GM23338 (cell line): ENCODE measurements around the gene PERCC1. TPM values are rescaled to one million over a fixed set of nuclear protein-coding genes. Genes with fewer than 3 reads are reported as not detected.

Experiments used
- ATAC-seq: fragments of 200-7000 bp; cut with Tn5 transposase; 3 replicates; pipeline ENCODE4 v1.9.1; 2020
- DNase-seq: peaks from one replicate; pipeline ENCODE4 v3.0.0-alpha.2; 2015; ENCODE audit warnings: low spot score
- H2AFZ ChIP-seq: fragments of 200-600 bp; sonication (generic); 2 replicates; pipeline ENCODE4 v1.8.0; 2016; ENCODE audit warnings: antibody characterized with exemption, mild to moderate bottlenecking, moderate library complexity
- H3F3A ChIP-seq: fragments of 200-600 bp; sonication (generic); replicated peaks from 2 replicates; pipeline ENCODE4 v1.8.0; 2017; ENCODE audit warnings: antibody characterized with exemption, mixed run types, low read depth
- H3K27ac ChIP-seq: fragments of 200-600 bp; sonication (generic); 2 replicates; pipeline ENCODE4 v1.6.1; 2016; ENCODE audit warnings: low read depth
- H3K27me3 ChIP-seq: fragments of 200-600 bp; sonication (generic); 2 replicates; pipeline ENCODE4 v1.8.0; 2016; ENCODE audit warnings: mild to moderate bottlenecking, mixed run types, moderate library complexity; ENCODE audit not compliant: insufficient read depth
- H3K36me3 ChIP-seq: fragments of 200-600 bp; sonication (generic); 2 replicates; pipeline ENCODE4 v1.8.0; 2016; ENCODE audit warnings: mild to moderate bottlenecking; ENCODE audit not compliant: insufficient read depth
- H3K4me1 ChIP-seq: fragments of 200-600 bp; sonication (generic); 2 replicates; pipeline ENCODE4 v1.8.0; 2016; ENCODE audit warnings: mild to moderate bottlenecking, moderate library complexity; ENCODE audit not compliant: insufficient read depth
- H3K4me2 ChIP-seq: fragments of 200-600 bp; sonication (generic); 2 replicates; pipeline ENCODE4 v1.7.1; 2017; ENCODE audit warnings: mixed run types
- H3K4me3 ChIP-seq: fragments of 200-600 bp; sonication (generic); 2 replicates; pipeline ENCODE4 v1.6.1; 2016; ENCODE audit warnings: mixed run types
- H3K79me2 ChIP-seq: fragments of 200-600 bp; sonication (generic); replicated peaks from 2 replicates; pipeline ENCODE4 v1.8.0; 2017; ENCODE audit warnings: mild to moderate bottlenecking; ENCODE audit not compliant: insufficient read depth
- H3K9me2 ChIP-seq: fragments of 200-600 bp; sonication (generic); 2 replicates; pipeline ENCODE4 v1.8.0; 2017; ENCODE audit not compliant: insufficient read depth
- H4K20me1 ChIP-seq: fragments of 200-600 bp; sonication (generic); replicated peaks from 2 replicates; pipeline ENCODE4 v1.8.0; 2017; ENCODE audit warnings: mild to moderate bottlenecking; ENCODE audit not compliant: insufficient read depth
- H3K27ac Mint-ChIP-seq: 2 replicates; pipeline ENCODE4 v1.8.0; 2020; ENCODE audit warnings: inconsistent platforms, mild to moderate bottlenecking, moderate library complexity, mixed read lengths
- H3K27me3 Mint-ChIP-seq: 3 replicates; pipeline ENCODE4 v1.8.0; 2022; ENCODE audit warnings: low read depth, mild to moderate bottlenecking, moderate library complexity, mixed read lengths, inconsistent platforms; ENCODE audit not compliant: insufficient read depth, poor library complexity
- H3K36me3 Mint-ChIP-seq: 3 replicates; pipeline ENCODE4 v1.8.0; 2021; ENCODE audit warnings: low read depth, mild to moderate bottlenecking, inconsistent platforms, moderate library complexity, mixed read lengths
- H3K4me1 Mint-ChIP-seq: 3 replicates; pipeline ENCODE4 v1.8.0; 2020; ENCODE audit warnings: mild to moderate bottlenecking, inconsistent platforms, mixed read lengths
- H3K4me3 Mint-ChIP-seq: 3 replicates; pipeline ENCODE4 v1.8.0; 2021; ENCODE audit warnings: moderate library complexity, mild to moderate bottlenecking, inconsistent platforms, mixed read lengths
- H3K9me3 Mint-ChIP-seq: 3 replicates; pipeline ENCODE4 v1.8.0; 2020; ENCODE audit warnings: moderate library complexity, mild to moderate bottlenecking, inconsistent platforms, mixed read lengths
- EZH2 ChIP-seq: fragments of 200-600 bp; sonication (generic); IDR thresholded peaks from one replicate; pipeline ENCODE4 v1.8.0; 2017; ENCODE audit warnings: antibody characterized with exemption, mild to moderate bottlenecking, low read depth; ENCODE audit not compliant: unreplicated experiment
- EZH2phosphoT487 ChIP-seq: fragments of 200-600 bp; sonication (generic); IDR thresholded peaks from one replicate; pipeline ENCODE4 v1.8.1; 2018; ENCODE audit warnings: antibody characterized with exemption; ENCODE audit not compliant: unreplicated experiment
- JUNB ChIP-seq: IDR thresholded peaks from one replicate; pipeline ENCODE4 v1.6.1; 2016; ENCODE audit warnings: antibody characterized with exemption; ENCODE audit not compliant: unreplicated experiment
- NANOG ChIP-seq: IDR thresholded peaks from 2 replicates; pipeline ENCODE4 v1.6.1; 2016; ENCODE audit warnings: antibody characterized with exemption, borderline replicate concordance
- POLR2AphosphoS5 ChIP-seq: IDR thresholded peaks from 2 replicates; pipeline ENCODE4 v1.6.1; 2016; ENCODE audit warnings: antibody characterized with exemption, low read depth
- STAT1 ChIP-seq: IDR thresholded peaks from one replicate; pipeline ENCODE4 v1.6.1; 2016; ENCODE audit warnings: antibody characterized with exemption; ENCODE audit not compliant: unreplicated experiment
- ZNF331 ChIP-seq: fragments of 250-450 bp; sonication (Bioruptor Pico); IDR thresholded peaks from 2 replicates; pipeline ENCODE4 v1.5.0; 2020; ENCODE audit warnings: low read depth, mild to moderate bottlenecking, moderate library complexity
- polyA plus RNA-seq: library from polyadenylated mRNA; unstranded; fragments of >200 nt; fragmentation: Nextera tagmentation; extraction: Ambion mirVana; gene quantifications from 2 replicates; pipeline ENCODE4 v1.2.1, GENCODE V29; 2016
- total RNA-seq: library from RNA; depleted of rRNA; stranded (reverse); fragments of >200 nt; shearing (Covaris generic); gene quantifications from 2 replicates; pipeline ENCODE4 v1.2.3, GENCODE V29; 2014
- TF ChIP-seq, protein P1 (sequence below): IDR thresholded peaks from 2 replicates; pipeline ENCODE4 v1.6.1; 2016; ENCODE audit warnings: antibody characterized with exemption
- TF ChIP-seq, protein P2 (sequence below): IDR thresholded peaks from one replicate; pipeline ENCODE4 v1.6.1; 2018; ENCODE audit warnings: antibody characterized with exemption; ENCODE audit not compliant: unreplicated experiment
- TF ChIP-seq, protein P3 (sequence below): fragments of 250-450 bp; sonication (Bioruptor Pico); IDR thresholded peaks from 2 replicates; pipeline ENCODE4 v1.5.0; 2020; ENCODE audit warnings: mild to moderate bottlenecking, moderate library complexity

PERCC1 gene
- total and polyA plus RNA-seq, 2 experiments from 2014 or later: not detected

DNA sequence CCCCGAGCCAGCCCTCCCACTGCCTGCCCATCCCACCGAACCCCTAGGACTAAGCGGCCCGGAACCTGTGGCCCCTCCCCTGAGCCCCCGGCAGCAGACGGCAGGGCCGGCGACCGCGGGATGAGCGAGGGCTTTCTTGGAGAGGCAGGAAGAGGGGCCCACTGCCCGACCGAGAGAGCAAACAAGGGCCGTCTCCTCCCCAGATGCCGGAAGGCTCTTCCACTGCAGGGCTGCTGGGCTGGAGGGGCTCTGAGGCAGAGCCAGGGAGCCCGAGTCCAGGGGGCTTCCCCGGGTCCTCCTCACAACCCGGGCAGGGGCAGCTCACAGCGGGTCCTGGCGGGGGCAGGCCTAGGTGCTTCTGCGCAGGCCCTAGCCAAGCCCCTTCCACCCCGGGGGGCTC, 2.9 kb downstream of the PERCC1 start:
- Histone ChIP-seq H3K27me3 (no peaks in the 10 kb centered on the region), H3K36me3 (no peaks in the 10 kb centered on the region), H3F3A (no peaks in the 10 kb centered on the region), H3K4me3 (no peak overlapping the region), H3K9me2 (no peaks in the 10 kb centered on the region), H3K4me1 (no peaks in the 10 kb centered on the region), H4K20me1 (no peaks in the 10 kb centered on the region), H3K79me2 (no peaks in the 10 kb centered on the region), H2AFZ (no peak overlapping the region), H3K4me2 (no peak overlapping the region), H3K27ac (no peak overlapping the region)
- no peak for TF ChIP-seq JUNB
- TF ChIP-seq STAT1: no peak
- no peak for TF ChIP-seq NANOG
- TF ChIP-seq, protein P1, sequence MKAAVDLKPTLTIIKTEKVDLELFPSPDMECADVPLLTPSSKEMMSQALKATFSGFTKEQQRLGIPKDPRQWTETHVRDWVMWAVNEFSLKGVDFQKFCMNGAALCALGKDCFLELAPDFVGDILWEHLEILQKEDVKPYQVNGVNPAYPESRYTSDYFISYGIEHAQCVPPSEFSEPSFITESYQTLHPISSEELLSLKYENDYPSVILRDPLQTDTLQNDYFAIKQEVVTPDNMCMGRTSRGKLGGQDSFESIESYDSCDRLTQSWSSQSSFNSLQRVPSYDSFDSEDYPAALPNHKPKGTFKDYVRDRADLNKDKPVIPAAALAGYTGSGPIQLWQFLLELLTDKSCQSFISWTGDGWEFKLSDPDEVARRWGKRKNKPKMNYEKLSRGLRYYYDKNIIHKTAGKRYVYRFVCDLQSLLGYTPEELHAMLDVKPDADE: no peak
- H3K4me1 Mint-ChIP-seq: no peaks in the 10 kb centered on the region
- no peak for ATAC-seq
- no peaks in the 10 kb centered on the region for H3K36me3 Mint-ChIP-seq
- H3K4me3 Mint-ChIP-seq: no peak overlapping the region
- no peaks in the 10 kb centered on the region; the same call in 2 of the 3 replicates for H3K9me3 Mint-ChIP-seq
- no peak for DNase-seq
- peaks cover 10% of the 10 kb centered on the region for H3K27me3 Mint-ChIP-seq
- no peak overlapping the region for H3K27ac Mint-ChIP-seq

DNA sequence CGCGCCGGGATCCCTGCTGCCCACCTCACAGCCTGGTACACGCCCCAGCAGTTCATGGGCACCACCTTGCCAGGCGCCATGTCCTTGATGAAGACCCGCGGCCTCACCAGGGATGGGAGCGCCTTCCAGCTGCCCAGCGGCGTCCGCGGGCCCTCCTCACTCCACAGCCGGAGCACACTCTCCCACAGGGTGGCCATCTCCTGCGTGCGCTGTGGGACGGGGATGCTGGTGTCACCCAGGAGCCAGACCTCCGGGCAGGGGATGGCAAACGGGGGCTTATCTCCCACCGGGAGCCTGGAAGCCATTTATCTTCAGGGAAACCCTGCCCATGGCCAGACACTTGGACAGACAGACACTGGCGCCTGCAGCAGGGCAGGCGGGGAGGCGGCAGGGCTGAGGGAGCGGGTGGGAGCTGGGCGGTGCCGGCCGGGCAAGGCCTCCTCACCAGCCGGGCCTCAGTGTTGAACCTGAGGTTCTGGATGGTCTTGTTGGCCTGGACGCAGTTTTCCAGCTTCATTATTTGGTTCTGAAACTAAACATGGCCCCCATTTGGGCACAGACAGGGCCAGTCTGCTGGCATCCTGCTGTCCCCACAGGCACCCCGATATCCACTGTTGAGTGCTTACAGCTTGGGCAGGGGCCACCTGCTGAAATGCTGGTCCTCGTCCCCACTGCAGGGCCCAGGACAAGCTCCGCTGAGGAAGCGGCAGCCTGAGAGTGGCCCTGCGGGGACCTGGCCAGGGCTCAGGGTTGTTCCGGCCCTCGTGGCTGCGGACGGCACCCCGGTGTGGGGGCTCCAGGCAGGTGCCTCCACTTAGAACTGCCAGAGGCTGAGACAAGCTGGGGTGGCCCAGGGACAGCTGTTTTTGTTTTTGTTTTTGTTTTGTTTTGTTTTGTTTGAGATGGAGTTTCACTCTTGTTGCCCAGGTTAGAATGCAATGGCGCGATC, 4.0 kb downstream of the PERCC1 start:
- no peak overlapping the region for H3K27ac Mint-ChIP-seq
- Histone ChIP-seq H3K27me3 (no peaks in the 10 kb centered on the region), H3K9me2 (no peaks in the 10 kb centered on the region), H4K20me1 (no peaks in the 10 kb centered on the region), H2AFZ (no peak overlapping the region), H3K4me3 (no peak overlapping the region), H3K79me2 (no peaks in the 10 kb centered on the region), H3F3A (no peaks in the 10 kb centered on the region), H3K36me3 (no peaks in the 10 kb centered on the region), H3K4me1 (no peaks in the 10 kb centered on the region), H3K27ac (no peak overlapping the region), H3K4me2 (no peak overlapping the region)
- ATAC-seq (no peak), DNase-seq (no peak)
- H3K4me3 Mint-ChIP-seq: no peak overlapping the region
- no peaks in the 10 kb centered on the region for H3K4me1 Mint-ChIP-seq
- no peaks in the 10 kb centered on the region; the same call in 2 of the 3 replicates for H3K9me3 Mint-ChIP-seq
- peaks cover 7% of the 10 kb centered on the region for H3K27me3 Mint-ChIP-seq
- H3K36me3 Mint-ChIP-seq: no peaks in the 10 kb centered on the region
- TF ChIP-seq POLR2AphosphoS5 (no peak), STAT1 (no peak), NANOG (no peak), EZH2phosphoT487 (no peak), EZH2 (no peak), JUNB (no peak), ZNF331 (no peak)
- TF ChIP-seq, protein P2, sequence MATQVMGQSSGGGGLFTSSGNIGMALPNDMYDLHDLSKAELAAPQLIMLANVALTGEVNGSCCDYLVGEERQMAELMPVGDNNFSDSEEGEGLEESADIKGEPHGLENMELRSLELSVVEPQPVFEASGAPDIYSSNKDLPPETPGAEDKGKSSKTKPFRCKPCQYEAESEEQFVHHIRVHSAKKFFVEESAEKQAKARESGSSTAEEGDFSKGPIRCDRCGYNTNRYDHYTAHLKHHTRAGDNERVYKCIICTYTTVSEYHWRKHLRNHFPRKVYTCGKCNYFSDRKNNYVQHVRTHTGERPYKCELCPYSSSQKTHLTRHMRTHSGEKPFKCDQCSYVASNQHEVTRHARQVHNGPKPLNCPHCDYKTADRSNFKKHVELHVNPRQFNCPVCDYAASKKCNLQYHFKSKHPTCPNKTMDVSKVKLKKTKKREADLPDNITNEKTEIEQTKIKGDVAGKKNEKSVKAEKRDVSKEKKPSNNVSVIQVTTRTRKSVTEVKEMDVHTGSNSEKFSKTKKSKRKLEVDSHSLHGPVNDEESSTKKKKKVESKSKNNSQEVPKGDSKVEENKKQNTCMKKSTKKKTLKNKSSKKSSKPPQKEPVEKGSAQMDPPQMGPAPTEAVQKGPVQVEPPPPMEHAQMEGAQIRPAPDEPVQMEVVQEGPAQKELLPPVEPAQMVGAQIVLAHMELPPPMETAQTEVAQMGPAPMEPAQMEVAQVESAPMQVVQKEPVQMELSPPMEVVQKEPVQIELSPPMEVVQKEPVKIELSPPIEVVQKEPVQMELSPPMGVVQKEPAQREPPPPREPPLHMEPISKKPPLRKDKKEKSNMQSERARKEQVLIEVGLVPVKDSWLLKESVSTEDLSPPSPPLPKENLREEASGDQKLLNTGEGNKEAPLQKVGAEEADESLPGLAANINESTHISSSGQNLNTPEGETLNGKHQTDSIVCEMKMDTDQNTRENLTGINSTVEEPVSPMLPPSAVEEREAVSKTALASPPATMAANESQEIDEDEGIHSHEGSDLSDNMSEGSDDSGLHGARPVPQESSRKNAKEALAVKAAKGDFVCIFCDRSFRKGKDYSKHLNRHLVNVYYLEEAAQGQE: no peak
- TF ChIP-seq, protein P3, sequence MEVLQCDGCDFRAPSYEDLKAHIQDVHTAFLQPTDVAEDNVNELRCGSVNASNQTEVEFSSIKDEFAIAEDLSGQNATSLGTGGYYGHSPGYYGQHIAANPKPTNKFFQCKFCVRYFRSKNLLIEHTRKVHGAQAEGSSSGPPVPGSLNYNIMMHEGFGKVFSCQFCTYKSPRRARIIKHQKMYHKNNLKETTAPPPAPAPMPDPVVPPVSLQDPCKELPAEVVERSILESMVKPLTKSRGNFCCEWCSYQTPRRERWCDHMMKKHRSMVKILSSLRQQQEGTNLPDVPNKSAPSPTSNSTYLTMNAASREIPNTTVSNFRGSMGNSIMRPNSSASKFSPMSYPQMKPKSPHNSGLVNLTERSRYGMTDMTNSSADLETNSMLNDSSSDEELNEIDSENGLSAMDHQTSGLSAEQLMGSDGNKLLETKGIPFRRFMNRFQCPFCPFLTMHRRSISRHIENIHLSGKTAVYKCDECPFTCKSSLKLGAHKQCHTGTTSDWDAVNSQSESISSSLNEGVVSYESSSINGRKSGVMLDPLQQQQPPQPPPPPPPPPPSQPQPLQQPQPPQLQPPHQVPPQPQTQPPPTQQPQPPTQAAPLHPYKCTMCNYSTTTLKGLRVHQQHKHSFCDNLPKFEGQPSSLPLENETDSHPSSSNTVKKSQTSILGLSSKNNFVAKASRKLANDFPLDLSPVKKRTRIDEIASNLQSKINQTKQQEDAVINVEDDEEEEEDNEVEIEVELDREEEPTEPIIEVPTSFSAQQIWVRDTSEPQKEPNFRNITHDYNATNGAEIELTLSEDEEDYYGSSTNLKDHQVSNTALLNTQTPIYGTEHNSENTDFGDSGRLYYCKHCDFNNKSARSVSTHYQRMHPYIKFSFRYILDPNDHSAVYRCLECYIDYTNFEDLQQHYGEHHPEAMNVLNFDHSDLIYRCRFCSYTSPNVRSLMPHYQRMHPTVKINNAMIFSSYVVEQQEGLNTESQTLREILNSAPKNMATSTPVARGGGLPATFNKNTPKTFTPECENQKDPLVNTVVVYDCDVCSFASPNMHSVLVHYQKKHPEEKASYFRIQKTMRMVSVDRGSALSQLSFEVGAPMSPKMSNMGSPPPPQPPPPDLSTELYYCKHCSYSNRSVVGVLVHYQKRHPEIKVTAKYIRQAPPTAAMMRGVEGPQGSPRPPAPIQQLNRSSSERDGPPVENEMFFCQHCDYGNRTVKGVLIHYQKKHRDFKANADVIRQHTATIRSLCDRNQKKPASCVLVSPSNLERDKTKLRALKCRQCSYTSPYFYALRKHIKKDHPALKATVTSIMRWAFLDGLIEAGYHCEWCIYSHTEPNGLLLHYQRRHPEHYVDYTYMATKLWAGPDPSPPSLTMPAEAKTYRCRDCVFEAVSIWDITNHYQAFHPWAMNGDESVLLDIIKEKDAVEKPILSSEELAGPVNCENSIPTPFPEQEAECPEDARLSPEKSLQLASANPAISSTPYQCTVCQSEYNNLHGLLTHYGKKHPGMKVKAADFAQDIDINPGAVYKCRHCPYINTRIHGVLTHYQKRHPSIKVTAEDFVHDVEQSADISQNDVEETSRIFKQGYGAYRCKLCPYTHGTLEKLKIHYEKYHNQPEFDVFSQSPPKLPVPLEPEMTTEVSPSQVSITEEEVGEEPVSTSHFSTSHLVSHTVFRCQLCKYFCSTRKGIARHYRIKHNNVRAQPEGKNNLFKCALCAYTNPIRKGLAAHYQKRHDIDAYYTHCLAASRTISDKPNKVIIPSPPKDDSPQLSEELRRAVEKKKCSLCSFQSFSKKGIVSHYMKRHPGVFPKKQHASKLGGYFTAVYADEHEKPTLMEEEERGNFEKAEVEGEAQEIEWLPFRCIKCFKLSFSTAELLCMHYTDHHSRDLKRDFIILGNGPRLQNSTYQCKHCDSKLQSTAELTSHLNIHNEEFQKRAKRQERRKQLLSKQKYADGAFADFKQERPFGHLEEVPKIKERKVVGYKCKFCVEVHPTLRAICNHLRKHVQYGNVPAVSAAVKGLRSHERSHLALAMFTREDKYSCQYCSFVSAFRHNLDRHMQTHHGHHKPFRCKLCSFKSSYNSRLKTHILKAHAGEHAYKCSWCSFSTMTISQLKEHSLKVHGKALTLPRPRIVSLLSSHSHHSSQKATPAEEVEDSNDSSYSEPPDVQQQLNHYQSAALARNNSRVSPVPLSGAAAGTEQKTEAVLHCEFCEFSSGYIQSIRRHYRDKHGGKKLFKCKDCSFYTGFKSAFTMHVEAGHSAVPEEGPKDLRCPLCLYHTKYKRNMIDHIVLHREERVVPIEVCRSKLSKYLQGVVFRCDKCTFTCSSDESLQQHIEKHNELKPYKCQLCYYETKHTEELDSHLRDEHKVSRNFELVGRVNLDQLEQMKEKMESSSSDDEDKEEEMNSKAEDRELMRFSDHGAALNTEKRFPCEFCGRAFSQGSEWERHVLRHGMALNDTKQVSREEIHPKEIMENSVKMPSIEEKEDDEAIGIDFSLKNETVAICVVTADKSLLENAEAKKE (CRISPR knock-in tag): no peak
